GM12878 (cell line): ENCODE data around the gene NEAT1. TPM values are rescaled to one million over a fixed set of nuclear protein-coding genes. Genes with fewer than 3 reads are reported as not detected.

ENCODE experiments used
- CBFB ChIP-seq: IDR thresholded peaks from 2 replicates; pipeline ENCODE4 v1.6.1; 2016; ENCODE audit warnings: antibody characterized with exemption, low read depth
- CEBPB ChIP-seq, 2 experiments: fragments of 150-350 bp in 1 of 2; IDR thresholded peaks; 2 replicates each; pipeline ENCODE4 v1.6.1; 2012 to 2014; ENCODE audit warnings: low read depth in 2 of 2, low read length in 2 of 2, borderline replicate concordance in 1 of 2, inconsistent platforms in 1 of 2
- CHD1 ChIP-seq: IDR thresholded peaks from 2 replicates; pipeline ENCODE4 v1.6.1; 2012; ENCODE audit warnings: low read depth, low read length, improper control_type of control experiment
- EP300 ChIP-seq, 2 experiments: fragments of 150-350 bp in 1 of 2; IDR thresholded peaks; 2 replicates each; pipeline ENCODE4 v1.6.1; 2011 to 2012; ENCODE audit warnings: low read depth in 2 of 2, low read length in 2 of 2, borderline replicate concordance in 1 of 2, improper control_type of control experiment in 1 of 2, inconsistent platforms in 1 of 2; ENCODE audit not compliant: control insufficient read depth in 1 of 2
- FOXM1 ChIP-seq: IDR thresholded peaks from 2 replicates; pipeline ENCODE4 v1.6.1; 2012; ENCODE audit warnings: low read depth, mild to moderate bottlenecking, inconsistent platforms, low read length, moderate library complexity
- PML ChIP-seq: IDR thresholded peaks from 2 replicates; pipeline ENCODE4 v1.6.1; 2012; ENCODE audit warnings: low read length, inconsistent platforms
- POLR2A ChIP-seq: IDR thresholded peaks from 2 replicates; pipeline ENCODE4 v1.6.1; 2011; ENCODE audit warnings: low read depth, mild to moderate bottlenecking, low read length
- POU2F2 ChIP-seq: IDR thresholded peaks from 3 replicates; pipeline ENCODE4 v1.6.1; 2011; ENCODE audit warnings: low read depth, mild to moderate bottlenecking, low read length, borderline replicate concordance
- RBBP5 ChIP-seq: fragments of 200-600 bp; sonication (generic); conservative IDR thresholded peaks from 2 replicates; pipeline ENCODE4 v1.6.1; 2016
- SMARCA5 ChIP-seq: fragments of 450-650 bp; IDR thresholded peaks from 2 replicates; pipeline ENCODE4 v1.6.1; 2017; ENCODE audit warnings: mild to moderate bottlenecking
- SP1 ChIP-seq: IDR thresholded peaks from one replicate; pipeline ENCODE4 v1.6.1; 2011; ENCODE audit warnings: low read depth, low read length
- SREBF2 ChIP-seq: IDR thresholded peaks from 2 replicates; pipeline ENCODE4 v1.6.1; 2012; ENCODE audit warnings: mild to moderate bottlenecking, low read length
- STAT1 ChIP-seq: fragments of 450-650 bp; conservative IDR thresholded peaks from 2 replicates; pipeline ENCODE4 v1.6.1; 2014; ENCODE audit warnings: antibody characterized with exemption, mild to moderate bottlenecking
- SUPT20H ChIP-seq: IDR thresholded peaks from 2 replicates; pipeline ENCODE4 v1.6.1; 2011; ENCODE audit warnings: low read depth, mild to moderate bottlenecking, low read length, moderate library complexity, borderline replicate concordance; ENCODE audit not compliant: control insufficient read depth
- TARDBP ChIP-seq: IDR thresholded peaks from 2 replicates; pipeline ENCODE4 v1.6.1; 2016; ENCODE audit warnings: borderline replicate concordance
- YY1 ChIP-seq: IDR thresholded peaks from 2 replicates; pipeline ENCODE4 v1.6.1; 2011; ENCODE audit warnings: low read depth, mild to moderate bottlenecking, low read length
- ZNF217 ChIP-seq: fragments of 450-650 bp; IDR thresholded peaks from 2 replicates; pipeline ENCODE4 v1.6.1; 2017; ENCODE audit warnings: antibody characterized with exemption, mild to moderate bottlenecking
- ZSCAN29 ChIP-seq: fragments of 450-650 bp; IDR thresholded peaks from 2 replicates; pipeline ENCODE4 v1.6.1; 2017; ENCODE audit warnings: mild to moderate bottlenecking, moderate library complexity
- ZZZ3 ChIP-seq: IDR thresholded peaks from 2 replicates; pipeline ENCODE4 v1.6.1; 2011; ENCODE audit warnings: low read depth; ENCODE audit not compliant: control insufficient read depth, insufficient read length
- polyA plus RNA-seq, 11 experiments: library from polyadenylated mRNA; depleted of rRNA in 4 of 11; unstranded in 6 of 11; stranded (reverse) in 5 of 11; fragments of >200 nt; fragmentation: Nextera tagmentation in 4 of 11; fragmentation: Illumina TruSeq in 1 of 11; extraction: Ambion mirVana in 4 of 11; extraction: Trizol in 1 of 11; gene quantifications; 1 replicate in 1 of 11; 2 replicates in 10 of 11; pipeline versions ENCODE4 v1.2.1 to v1.2.3, GENCODE V29; 2011 to 2016; ENCODE audit warnings: inconsistent platforms in 2 of 11, missing spikeins in 2 of 11, low read depth in 1 of 11
- total RNA-seq, 4 experiments: library from RNA; depleted of rRNA in 3 of 4; stranded (reverse); fragments of >200 nt in 3 of 4; fragmentation: Illumina TruSeq in 1 of 4; extraction: Trizol in 1 of 4; gene quantifications; 2 replicates each; pipeline versions ENCODE4 v1.2.1 to v1.2.3, GENCODE V29; 2013 to 2021
- TF ChIP-seq, protein P1 (sequence below): fragments of 450-650 bp; IDR thresholded peaks from 2 replicates; pipeline ENCODE4 v1.6.1; 2016; ENCODE audit warnings: mild to moderate bottlenecking, moderate library complexity, borderline replicate concordance
- TF ChIP-seq, protein P2 (sequence below): fragments of 450-650 bp; IDR thresholded peaks from 2 replicates; pipeline ENCODE4 v1.6.1; 2018; ENCODE audit warnings: mild to moderate bottlenecking, low read depth, moderate library complexity; ENCODE audit not compliant: partially characterized antibody
- TF ChIP-seq, protein P3 (sequence below): IDR thresholded peaks from 2 replicates; pipeline ENCODE4 v1.6.1; 2011; ENCODE audit warnings: borderline replicate concordance, low read depth, mild to moderate bottlenecking, moderate library complexity, mixed read lengths, low read length; ENCODE audit not compliant: insufficient read depth; ENCODE audit errors: extremely low read length
- TF ChIP-seq, protein P4 (sequence below): IDR thresholded peaks from 2 replicates; pipeline ENCODE4 v1.6.1; 2012; ENCODE audit warnings: low read length, inconsistent platforms

Gene NEAT1
- total and polyA plus RNA-seq, 10 of the 15 experiments (the other 5 are each of a cell fraction or from before 2014, with no cell fraction given), result 13.6 to 328 (median 69.4) TPM

DNA sequence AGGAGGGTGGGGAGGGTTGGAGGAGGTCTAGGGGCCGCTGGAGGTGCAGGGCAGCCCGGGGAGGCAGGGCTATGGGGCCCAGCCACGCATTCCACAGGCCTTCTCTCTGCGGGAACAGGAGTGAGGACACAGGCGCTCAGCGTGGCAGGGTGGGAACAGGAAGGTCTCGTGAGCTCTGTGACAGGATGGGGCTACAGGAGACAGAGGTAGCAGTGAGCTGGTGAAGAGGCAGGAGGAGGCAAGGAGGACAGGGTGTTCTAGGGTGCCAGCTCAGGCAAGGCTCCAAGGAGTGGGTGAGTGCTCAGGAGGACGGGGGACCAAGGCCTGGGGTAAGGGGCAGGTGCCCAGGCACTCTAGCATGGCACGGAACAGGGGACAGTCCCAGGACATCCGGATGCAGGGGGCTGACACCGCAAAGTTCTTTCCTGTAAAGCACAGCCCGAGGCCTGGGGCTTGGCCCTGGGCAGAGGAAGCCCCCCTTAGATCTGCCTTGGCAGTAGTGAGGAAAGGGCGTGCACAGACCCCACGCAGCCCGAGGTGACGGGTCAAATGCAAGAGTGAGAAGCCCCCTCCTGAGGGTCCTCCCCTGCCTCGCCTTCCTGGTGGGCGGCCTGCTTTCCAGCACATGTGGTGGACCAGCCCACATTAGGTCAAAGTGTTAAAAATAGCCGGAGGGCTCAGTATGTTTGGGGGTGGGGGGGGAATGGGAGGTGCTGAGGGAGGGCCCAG lies 4.7 kb upstream of the NEAT1 start (continued):
- TF ChIP-seq, protein P1, sequence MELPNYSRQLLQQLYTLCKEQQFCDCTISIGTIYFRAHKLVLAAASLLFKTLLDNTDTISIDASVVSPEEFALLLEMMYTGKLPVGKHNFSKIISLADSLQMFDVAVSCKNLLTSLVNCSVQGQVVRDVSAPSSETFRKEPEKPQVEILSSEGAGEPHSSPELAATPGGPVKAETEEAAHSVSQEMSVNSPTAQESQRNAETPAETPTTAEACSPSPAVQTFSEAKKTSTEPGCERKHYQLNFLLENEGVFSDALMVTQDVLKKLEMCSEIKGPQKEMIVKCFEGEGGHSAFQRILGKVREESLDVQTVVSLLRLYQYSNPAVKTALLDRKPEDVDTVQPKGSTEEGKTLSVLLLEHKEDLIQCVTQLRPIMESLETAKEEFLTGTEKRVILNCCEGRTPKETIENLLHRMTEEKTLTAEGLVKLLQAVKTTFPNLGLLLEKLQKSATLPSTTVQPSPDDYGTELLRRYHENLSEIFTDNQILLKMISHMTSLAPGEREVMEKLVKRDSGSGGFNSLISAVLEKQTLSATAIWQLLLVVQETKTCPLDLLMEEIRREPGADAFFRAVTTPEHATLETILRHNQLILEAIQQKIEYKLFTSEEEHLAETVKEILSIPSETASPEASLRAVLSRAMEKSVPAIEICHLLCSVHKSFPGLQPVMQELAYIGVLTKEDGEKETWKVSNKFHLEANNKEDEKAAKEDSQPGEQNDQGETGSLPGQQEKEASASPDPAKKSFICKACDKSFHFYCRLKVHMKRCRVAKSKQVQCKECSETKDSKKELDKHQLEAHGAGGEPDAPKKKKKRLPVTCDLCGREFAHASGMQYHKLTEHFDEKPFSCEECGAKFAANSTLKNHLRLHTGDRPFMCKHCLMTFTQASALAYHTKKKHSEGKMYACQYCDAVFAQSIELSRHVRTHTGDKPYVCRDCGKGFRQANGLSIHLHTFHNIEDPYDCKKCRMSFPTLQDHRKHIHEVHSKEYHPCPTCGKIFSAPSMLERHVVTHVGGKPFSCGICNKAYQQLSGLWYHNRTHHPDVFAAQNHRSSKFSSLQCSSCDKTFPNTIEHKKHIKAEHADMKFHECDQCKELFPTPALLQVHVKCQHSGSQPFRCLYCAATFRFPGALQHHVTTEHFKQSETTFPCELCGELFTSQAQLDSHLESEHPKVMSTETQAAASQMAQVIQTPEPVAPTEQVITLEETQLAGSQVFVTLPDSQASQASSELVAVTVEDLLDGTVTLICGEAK, result no peak
- no peak for TF ChIP-seq ZNF217
- TF ChIP-seq ZZZ3, result no peak
- TF ChIP-seq RBBP5, result no peak
- TF ChIP-seq STAT1, result no peak
- no peak for TF ChIP-seq TARDBP
- TF ChIP-seq, protein P2, sequence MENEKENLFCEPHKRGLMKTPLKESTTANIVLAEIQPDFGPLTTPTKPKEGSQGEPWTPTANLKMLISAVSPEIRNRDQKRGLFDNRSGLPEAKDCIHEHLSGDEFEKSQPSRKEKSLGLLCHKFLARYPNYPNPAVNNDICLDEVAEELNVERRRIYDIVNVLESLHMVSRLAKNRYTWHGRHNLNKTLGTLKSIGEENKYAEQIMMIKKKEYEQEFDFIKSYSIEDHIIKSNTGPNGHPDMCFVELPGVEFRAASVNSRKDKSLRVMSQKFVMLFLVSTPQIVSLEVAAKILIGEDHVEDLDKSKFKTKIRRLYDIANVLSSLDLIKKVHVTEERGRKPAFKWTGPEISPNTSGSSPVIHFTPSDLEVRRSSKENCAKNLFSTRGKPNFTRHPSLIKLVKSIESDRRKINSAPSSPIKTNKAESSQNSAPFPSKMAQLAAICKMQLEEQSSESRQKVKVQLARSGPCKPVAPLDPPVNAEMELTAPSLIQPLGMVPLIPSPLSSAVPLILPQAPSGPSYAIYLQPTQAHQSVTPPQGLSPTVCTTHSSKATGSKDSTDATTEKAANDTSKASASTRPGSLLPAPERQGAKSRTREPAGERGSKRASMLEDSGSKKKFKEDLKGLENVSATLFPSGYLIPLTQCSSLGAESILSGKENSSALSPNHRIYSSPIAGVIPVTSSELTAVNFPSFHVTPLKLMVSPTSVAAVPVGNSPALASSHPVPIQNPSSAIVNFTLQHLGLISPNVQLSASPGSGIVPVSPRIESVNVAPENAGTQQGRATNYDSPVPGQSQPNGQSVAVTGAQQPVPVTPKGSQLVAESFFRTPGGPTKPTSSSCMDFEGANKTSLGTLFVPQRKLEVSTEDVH, result no peak
- no peak for TF ChIP-seq SREBF2
- TF ChIP-seq CBFB, result peak; percentile 21; the same call in 1 of the 2 replicates
- peak; percentile 41; the same call in 1 of the 2 replicates for TF ChIP-seq POLR2A
- TF ChIP-seq, protein P3, sequence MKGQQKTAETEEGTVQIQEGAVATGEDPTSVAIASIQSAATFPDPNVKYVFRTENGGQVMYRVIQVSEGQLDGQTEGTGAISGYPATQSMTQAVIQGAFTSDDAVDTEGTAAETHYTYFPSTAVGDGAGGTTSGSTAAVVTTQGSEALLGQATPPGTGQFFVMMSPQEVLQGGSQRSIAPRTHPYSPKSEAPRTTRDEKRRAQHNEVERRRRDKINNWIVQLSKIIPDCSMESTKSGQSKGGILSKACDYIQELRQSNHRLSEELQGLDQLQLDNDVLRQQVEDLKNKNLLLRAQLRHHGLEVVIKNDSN, result no peak
- no peak for TF ChIP-seq FOXM1
- TF ChIP-seq EP300 (IDR thresholded peaks at IDR 0.05; ENCODE audit: borderline replicate concordance in 1 of 2, control insufficient read depth in 1 of 2, low read depth in 2 of 2, low read length in 2 of 2), result no peak
- TF ChIP-seq SMARCA5, result no peak
- no peak for TF ChIP-seq YY1
- TF ChIP-seq, protein P4, sequence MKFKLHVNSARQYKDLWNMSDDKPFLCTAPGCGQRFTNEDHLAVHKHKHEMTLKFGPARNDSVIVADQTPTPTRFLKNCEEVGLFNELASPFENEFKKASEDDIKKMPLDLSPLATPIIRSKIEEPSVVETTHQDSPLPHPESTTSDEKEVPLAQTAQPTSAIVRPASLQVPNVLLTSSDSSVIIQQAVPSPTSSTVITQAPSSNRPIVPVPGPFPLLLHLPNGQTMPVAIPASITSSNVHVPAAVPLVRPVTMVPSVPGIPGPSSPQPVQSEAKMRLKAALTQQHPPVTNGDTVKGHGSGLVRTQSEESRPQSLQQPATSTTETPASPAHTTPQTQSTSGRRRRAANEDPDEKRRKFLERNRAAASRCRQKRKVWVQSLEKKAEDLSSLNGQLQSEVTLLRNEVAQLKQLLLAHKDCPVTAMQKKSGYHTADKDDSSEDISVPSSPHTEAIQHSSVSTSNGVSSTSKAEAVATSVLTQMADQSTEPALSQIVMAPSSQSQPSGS, result no peak
- TF ChIP-seq SP1, result peak; percentile 0
- no peak for TF ChIP-seq ZSCAN29
- no peak for TF ChIP-seq POU2F2
- no peak for TF ChIP-seq CHD1
- no peak for TF ChIP-seq PML
- no peak for TF ChIP-seq CEBPB (IDR thresholded peaks at IDR 0.05; ENCODE audit: borderline replicate concordance in 1 of 2, low read depth in 2 of 2, low read length in 2 of 2)
- TF ChIP-seq SUPT20H, result no peak
